H9 (cell line): ENCODE results near the gene ST13. TPM values are rescaled to one million over a fixed set of nuclear protein-coding genes. Genes with fewer than 3 reads are reported as not detected.

Experiments
- DNase-seq: peaks from one replicate; pipeline ENCODE4 v3.0.0-alpha.2; 2017
- H2AFZ ChIP-seq: one replicate; pipeline ENCODE4 v1.6.1; 2013; ENCODE audit warnings: mild to moderate bottlenecking, low read length, control low read depth, moderate library complexity
- H2AK5ac ChIP-seq: 2 replicates; pipeline ENCODE4 v1.6.1; 2013; ENCODE audit warnings: low read length, control low read depth, mixed read lengths; ENCODE audit not compliant: insufficient read length
- H2BK120ac ChIP-seq: one replicate; pipeline ENCODE4 v1.6.1; 2013; ENCODE audit warnings: low read depth, mild to moderate bottlenecking, low read length, control low read depth, inconsistent platforms; ENCODE audit not compliant: poor library complexity, severe bottlenecking
- H2BK12ac ChIP-seq: 2 replicates; pipeline ENCODE4 v1.6.1; 2013; ENCODE audit warnings: low read length, control low read depth, mixed read lengths, low read depth; ENCODE audit not compliant: insufficient read length
- H2BK15ac ChIP-seq: 2 replicates; pipeline ENCODE4 v1.6.1; 2013; ENCODE audit warnings: low read depth, low read length, control low read depth
- H2BK20ac ChIP-seq: one replicate; pipeline ENCODE4 v1.6.1; 2013; ENCODE audit warnings: low read depth, mild to moderate bottlenecking, low read length, control low read depth, inconsistent platforms; ENCODE audit not compliant: poor library complexity, severe bottlenecking
- H2BK5ac ChIP-seq: 2 replicates; pipeline ENCODE4 v1.6.1; 2013; ENCODE audit warnings: low read length, control low read depth, mixed read lengths; ENCODE audit not compliant: insufficient read length
- H3K14ac ChIP-seq: 2 replicates; pipeline ENCODE4 v1.6.1; 2013; ENCODE audit warnings: low read length, control low read depth; ENCODE audit not compliant: insufficient read depth
- H3K18ac ChIP-seq: 2 replicates; pipeline ENCODE4 v1.6.1; 2013; ENCODE audit warnings: low read depth, mild to moderate bottlenecking, mixed read lengths, low read length, control low read depth; ENCODE audit not compliant: insufficient read length
- H3K23ac ChIP-seq: 2 replicates; pipeline ENCODE4 v1.6.1; 2013; ENCODE audit warnings: low read length, control low read depth, mixed read lengths, low read depth; ENCODE audit not compliant: insufficient read length
- H3K23me2 ChIP-seq: 2 replicates; pipeline ENCODE4 v1.6.1; 2013; ENCODE audit warnings: low read depth, mild to moderate bottlenecking, mixed read lengths, low read length, control low read depth; ENCODE audit not compliant: insufficient read length, poor library complexity, severe bottlenecking
- H3K27ac ChIP-seq: 2 replicates; pipeline ENCODE4 v1.5.1; 2013; ENCODE audit warnings: low read length, control low read depth, mixed read lengths, low read depth; ENCODE audit not compliant: insufficient read length
- H3K27me3 ChIP-seq: 2 replicates; pipeline ENCODE4 v1.6.1; 2013; ENCODE audit warnings: low read length, control low read depth, inconsistent platforms; ENCODE audit not compliant: insufficient read depth
- H3K4ac ChIP-seq: 2 replicates; pipeline ENCODE4 v1.6.1; 2013; ENCODE audit warnings: low read depth, mild to moderate bottlenecking, control low read depth, inconsistent platforms, low read length, moderate library complexity
- H3K4me1 ChIP-seq: 2 replicates; pipeline ENCODE4 v1.6.1; 2013; ENCODE audit warnings: low read length, control low read depth, inconsistent platforms; ENCODE audit not compliant: insufficient read depth
- H3K4me2 ChIP-seq: 2 replicates; pipeline ENCODE4 v1.6.1; 2013; ENCODE audit warnings: low read length, control low read depth, mixed read lengths; ENCODE audit not compliant: insufficient read length, insufficient read depth
- H3K56ac ChIP-seq: 2 replicates; pipeline ENCODE4 v1.6.1; 2013; ENCODE audit warnings: low read depth, mild to moderate bottlenecking, mixed read lengths, low read length, control low read depth; ENCODE audit not compliant: insufficient read length
- H3K79me1 ChIP-seq: 2 replicates; pipeline ENCODE4 v1.6.1; 2013; ENCODE audit warnings: low read depth, mild to moderate bottlenecking, moderate library complexity, low read length, control low read depth, inconsistent platforms; ENCODE audit not compliant: insufficient read depth, poor library complexity, severe bottlenecking
- H3K79me2 ChIP-seq: 2 replicates; pipeline ENCODE4 v1.6.1; 2013; ENCODE audit warnings: low read length, control low read depth, inconsistent platforms; ENCODE audit not compliant: insufficient read depth
- H3K9ac ChIP-seq: 2 replicates; pipeline ENCODE4 v1.6.1; 2013; ENCODE audit warnings: low read length, control low read depth, mixed read lengths; ENCODE audit not compliant: insufficient read length; ENCODE audit errors: extremely low read depth
- H3K9me3 ChIP-seq: one replicate; pipeline ENCODE4 v1.6.1; 2013; ENCODE audit warnings: low read depth, low read length, inconsistent platforms; ENCODE audit not compliant: control insufficient read depth
- H3T11ph ChIP-seq: one replicate; pipeline ENCODE4 v1.6.1; 2013; ENCODE audit warnings: mild to moderate bottlenecking, low read length, control low read depth, inconsistent platforms
- H4K20me1 ChIP-seq: one replicate; pipeline ENCODE4 v1.6.1; 2013; ENCODE audit not compliant: control insufficient read depth, insufficient read length, insufficient read depth
- H4K5ac ChIP-seq: 2 replicates; pipeline ENCODE4 v1.6.1; 2013; ENCODE audit warnings: low read depth, mild to moderate bottlenecking, mixed read lengths, low read length, control low read depth; ENCODE audit not compliant: insufficient read length
- H4K8ac ChIP-seq: replicated peaks from 2 replicates; pipeline ENCODE4 v1.6.1; 2013; ENCODE audit warnings: low read length, control low read depth, mixed read lengths, low read depth; ENCODE audit not compliant: insufficient read length
- H4K91ac ChIP-seq: 2 replicates; pipeline ENCODE4 v1.6.1; 2013; ENCODE audit warnings: low read depth, mild to moderate bottlenecking, moderate library complexity, mixed read lengths, low read length, control low read depth; ENCODE audit not compliant: insufficient read length
- H3K27ac Mint-ChIP-seq, 3 experiments: 2 replicates in 2 of 3; 3 replicates in 1 of 3; pipeline ENCODE4 v1.8.0; 2020 to 2021; ENCODE audit warnings: mixed read lengths in 3 of 3, mild to moderate bottlenecking in 1 of 3, moderate library complexity in 1 of 3
- H3K27me3 Mint-ChIP-seq: 2 replicates; pipeline ENCODE4 v1.8.0; 2021; ENCODE audit warnings: low read depth, mild to moderate bottlenecking, moderate library complexity, mixed read lengths
- H3K36me3 Mint-ChIP-seq, 3 experiments: 2 replicates in 2 of 3; 3 replicates in 1 of 3; pipeline ENCODE4 v1.8.0; 2020 to 2021; ENCODE audit warnings: low read depth in 3 of 3, mixed read lengths in 3 of 3; ENCODE audit not compliant: insufficient read depth in 1 of 3
- H3K4me1 Mint-ChIP-seq, 2 experiments: 2 replicates each; pipeline ENCODE4 v1.8.0; 2020; ENCODE audit warnings: mixed read lengths in 2 of 2
- H3K4me3 Mint-ChIP-seq, 2 experiments: 2 replicates in 1 of 2; 3 replicates in 1 of 2; pipeline ENCODE4 v1.8.0; 2020 to 2021; ENCODE audit warnings: mild to moderate bottlenecking in 2 of 2, mixed read lengths in 2 of 2, moderate library complexity in 1 of 2
- H3K9me3 Mint-ChIP-seq, 2 experiments: 2 replicates in 1 of 2; 3 replicates in 1 of 2; pipeline ENCODE4 v1.8.0; 2020; ENCODE audit warnings: mild to moderate bottlenecking in 2 of 2, mixed read lengths in 2 of 2, moderate library complexity in 1 of 2
- CTCF ChIP-seq: fragments of 200-600 bp; sonication (generic); conservative IDR thresholded peaks from 3 replicates; pipeline ENCODE4 v1.8.0; 2021; ENCODE audit warnings: antibody characterized with exemption, mild to moderate bottlenecking
- WGBS: extraction: QIAGEN DNeasy Blood & Tissue Kit; methylation state at CpG from one replicate; pipeline ENCODE4 v1.1.7; 2013; ENCODE audit warnings: missing lambda C conversion rate, low lambda C conversion rate, mixed read lengths; ENCODE audit not compliant: insufficient read length; ENCODE audit errors: extremely low coverage; 5-methylcytosine and 5-hydroxymethylcytosine counted together
- total RNA-seq: library from RNA; stranded (reverse); gene quantifications from 2 replicates; pipeline ENCODE4 v1.2.1, GENCODE V29; 2021

The ST13 gene
- total RNA-seq, 1 experiment from 2014 or later, result 353 TPM

GRCh38 chr22:40819599-40820140 is 36.8 kb downstream of the ST13 start:
- Histone ChIP-seq H3K79me1 (peaks cover 9% of the 10 kb centered on the region), H3K27me3 (no peaks in the 10 kb centered on the region), H3K9me3 (no peaks in the 10 kb centered on the region), H3K14ac (no peak overlapping the region; the same call in 1 of the 2 replicates), H2AFZ (peak overlapping the region; percentile 94), H2BK5ac (no peak overlapping the region), H4K20me1 (no peaks in the 10 kb centered on the region), H2AK5ac (no peak overlapping the region), H2BK120ac (no peak overlapping the region), H3K4me1 (peaks cover 3% of the 10 kb centered on the region; the same call in 1 of the 2 replicates), H2BK12ac (no peak overlapping the region), H3K23me2 (peaks cover 10% of the 10 kb centered on the region), H4K8ac (no peak overlapping the region), H3T11ph (no peak overlapping the region), H3K9ac (peak overlapping the region; percentile 70), H3K18ac (no peak overlapping the region), H3K27ac (no peak overlapping the region), H4K91ac (no peak overlapping the region), H3K56ac (no peak overlapping the region), H3K4me2 (peak overlapping the region; percentile 87), H2BK15ac (no peak overlapping the region; the same call in 1 of the 2 replicates), H2BK20ac (no peak overlapping the region), H3K4ac (no peak overlapping the region), H3K79me2 (peaks cover 13% of the 10 kb centered on the region; the same call in 1 of the 2 replicates), H4K5ac (no peak overlapping the region), H3K23ac (no peak overlapping the region)
- WGBS, result no CpG with 5 or more reads among the region's 4 CpGs
- no peak for DNase-seq
- no peak for TF ChIP-seq CTCF
- Mint-ChIP-seq H3K27me3 (no peaks in the 10 kb centered on the region; the same call in 1 of the 2 replicates), H3K9me3 (no peaks in the 10 kb centered on the region), H3K4me1 (peaks cover 23% of the 10 kb centered on the region in 2 experiments), H3K27ac (peak overlapping the region; percentile 63 to 91 (median 75); a peak in 6 of 7 replicates), H3K36me3 (peaks cover 0 to 11% (median 5%) of the 10 kb centered on the region in 3 experiments; a peak in 4 of 7 replicates), H3K4me3 (peak overlapping the region; percentile 75 to 96)
